GM18498 (cell line): ENCODE measurements around the gene EFNA4.

Source experiments
- ATAC-seq: cut with Tn5 transposase; IDR thresholded peaks from one replicate; pipeline ENCODE4 v1.9.1; 2021; ENCODE audit warnings: mild to moderate bottlenecking, moderate library complexity; ENCODE audit not compliant: unreplicated experiment

The EFNA4 gene

DNA sequence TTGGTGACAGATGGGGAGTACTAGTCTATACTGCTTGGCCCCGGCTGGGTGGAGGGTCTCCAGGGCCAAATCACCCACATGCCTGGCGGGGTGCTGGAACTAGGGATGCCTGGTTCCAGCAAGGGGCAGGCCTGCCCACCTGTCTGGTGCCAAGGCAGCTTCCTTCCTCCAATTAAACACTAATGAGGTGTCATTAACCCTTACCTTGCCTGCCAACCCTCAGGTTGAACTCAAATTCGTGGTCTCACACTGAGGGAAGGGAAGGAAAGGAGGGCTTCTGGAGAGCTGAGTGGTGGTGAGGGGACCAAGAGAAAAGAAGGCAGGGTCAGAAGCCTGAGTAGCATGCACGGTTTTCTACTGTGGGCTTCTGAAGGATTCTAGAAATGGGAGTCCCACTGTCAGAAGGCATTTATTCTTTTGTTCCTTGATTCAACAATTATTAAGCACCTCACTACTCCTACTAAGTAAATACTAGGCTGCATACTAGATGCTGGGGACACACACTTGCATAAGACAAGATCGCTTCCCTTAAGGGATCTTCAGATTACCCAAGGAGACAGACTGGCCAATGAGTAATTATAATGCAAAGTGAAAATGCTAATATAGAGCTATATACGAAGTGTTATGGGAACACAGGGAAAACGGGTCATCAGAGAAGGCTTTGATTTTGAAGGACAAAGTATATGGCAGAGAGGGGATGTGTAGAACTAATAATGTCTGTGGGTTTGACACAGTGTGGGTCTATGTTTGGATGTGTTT is 9.2 kb downstream of the EFNA4 start:
- ATAC-seq: no peak

- ATAC-seq: no peak
Measured at GRCh38 chr1:155073377-155074242, 10.1 kb downstream of the EFNA4 start.

GRCh38 chr1:155075535-155075934 is 12.0 kb downstream of the EFNA4 start:
- ATAC-seq: no peak

- ATAC-seq: no peak
Measured at GRCh38 chr1:155076371-155076770, 12.8 kb downstream of the EFNA4 start.

GRCh38 chr1:155077346-155077745 is 13.8 kb downstream of the EFNA4 start:
- no peak for ATAC-seq

- no peak for ATAC-seq
Measured at GRCh38 chr1:155077758-155078445, 14.4 kb downstream of the EFNA4 start.

- ATAC-seq: no peak
Measured at GRCh38 chr1:155078469-155079209, 15.1 kb downstream of the EFNA4 start, which contains the start of gene EFNA3. Gene EFNA3, plus strand, starts transcription at chr1:155078837. Its CDS starts 105 bp downstream, at chr1:155078942.

- no peak for ATAC-seq
Measured at GRCh38 chr1:155079210-155079486, 15.6 kb downstream of the EFNA4 start.

DNA sequence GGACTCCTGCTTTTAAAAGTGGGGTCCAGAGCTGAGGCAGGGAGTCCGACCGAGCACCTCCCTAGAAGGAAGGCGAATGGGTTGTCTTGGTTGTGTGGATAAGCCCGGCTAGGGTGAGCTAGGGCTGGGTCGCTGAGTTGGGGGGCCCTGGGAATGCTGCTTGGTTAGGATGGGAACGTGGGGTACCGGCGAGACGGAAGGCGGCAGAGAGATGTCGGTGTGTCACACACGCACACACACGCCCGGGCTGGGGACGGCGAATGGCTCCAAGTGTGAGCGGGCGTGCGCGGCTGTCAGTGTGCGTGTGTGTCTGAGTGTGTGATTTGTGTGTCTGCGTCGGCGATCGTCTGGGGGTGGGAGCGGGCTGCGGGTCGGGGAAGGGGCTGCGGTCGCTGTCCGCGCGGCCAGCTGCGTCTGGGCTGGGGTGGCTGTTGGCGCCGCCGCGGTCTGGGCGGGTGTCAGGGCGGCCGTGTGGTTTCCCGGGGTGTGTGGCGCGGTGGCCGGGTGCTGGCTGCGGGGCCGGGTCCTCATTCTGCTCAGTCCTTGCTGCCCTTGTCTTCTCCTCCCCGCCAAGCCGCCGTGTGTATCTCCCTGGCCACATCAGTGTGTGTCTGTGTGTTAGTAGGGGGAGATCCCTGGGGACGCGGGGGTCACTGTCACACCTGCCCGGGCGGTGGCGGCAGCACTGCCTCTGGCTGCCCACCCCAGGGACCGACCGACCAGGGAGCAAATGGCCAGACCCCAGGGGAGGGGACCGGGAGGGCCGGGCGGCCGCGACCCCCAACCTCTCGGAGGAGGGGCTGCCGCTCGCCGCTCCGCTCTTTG is 16.2 kb downstream of the EFNA4 start:
- ATAC-seq: no peak

DNA sequence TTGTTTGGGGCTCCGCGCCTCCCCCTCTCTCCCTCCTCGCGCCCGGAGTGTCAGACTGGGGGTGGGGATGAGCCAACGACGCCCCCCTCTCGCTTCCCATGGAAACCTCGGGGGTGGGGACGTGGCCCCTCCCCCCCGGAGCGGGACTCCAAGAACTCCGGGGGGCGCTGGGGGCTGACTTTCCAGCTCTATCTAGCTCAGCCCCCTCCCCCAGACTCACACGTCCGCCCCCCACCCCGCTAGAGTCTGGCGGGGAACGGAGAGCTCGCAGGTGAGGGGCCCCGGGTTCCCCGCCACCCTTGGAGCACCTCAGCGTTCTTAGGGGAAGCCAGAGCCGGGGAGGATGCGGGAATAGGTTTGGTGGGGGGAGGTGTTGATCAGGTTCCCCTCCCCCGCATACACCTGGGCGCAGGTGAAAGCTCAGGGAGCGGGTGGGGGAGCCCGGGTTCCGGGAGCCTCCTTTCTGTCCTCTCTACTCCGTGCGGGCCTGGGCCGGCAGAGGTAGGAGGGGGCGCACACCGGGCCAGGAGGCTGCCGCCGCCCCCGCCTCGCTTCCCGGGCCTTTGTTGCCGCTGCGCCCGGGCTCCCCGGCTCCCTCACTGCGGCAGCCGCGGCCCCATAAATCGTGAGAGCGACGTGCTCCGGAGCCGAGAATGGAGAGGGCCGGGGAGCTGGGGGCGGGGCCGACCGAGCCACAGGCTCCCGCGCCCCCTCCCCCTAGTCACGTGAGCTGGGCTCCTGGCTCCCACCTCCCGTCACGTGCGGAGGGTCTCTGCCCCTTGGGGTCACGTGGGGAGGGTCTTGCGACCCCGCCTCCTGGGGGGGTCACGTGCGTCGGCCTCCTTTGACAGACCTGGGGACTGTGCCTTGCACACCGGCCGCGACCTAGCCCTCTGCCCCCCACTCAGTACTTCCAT is 17.0 kb downstream of the EFNA4 start:
- ATAC-seq: no peak

DNA sequence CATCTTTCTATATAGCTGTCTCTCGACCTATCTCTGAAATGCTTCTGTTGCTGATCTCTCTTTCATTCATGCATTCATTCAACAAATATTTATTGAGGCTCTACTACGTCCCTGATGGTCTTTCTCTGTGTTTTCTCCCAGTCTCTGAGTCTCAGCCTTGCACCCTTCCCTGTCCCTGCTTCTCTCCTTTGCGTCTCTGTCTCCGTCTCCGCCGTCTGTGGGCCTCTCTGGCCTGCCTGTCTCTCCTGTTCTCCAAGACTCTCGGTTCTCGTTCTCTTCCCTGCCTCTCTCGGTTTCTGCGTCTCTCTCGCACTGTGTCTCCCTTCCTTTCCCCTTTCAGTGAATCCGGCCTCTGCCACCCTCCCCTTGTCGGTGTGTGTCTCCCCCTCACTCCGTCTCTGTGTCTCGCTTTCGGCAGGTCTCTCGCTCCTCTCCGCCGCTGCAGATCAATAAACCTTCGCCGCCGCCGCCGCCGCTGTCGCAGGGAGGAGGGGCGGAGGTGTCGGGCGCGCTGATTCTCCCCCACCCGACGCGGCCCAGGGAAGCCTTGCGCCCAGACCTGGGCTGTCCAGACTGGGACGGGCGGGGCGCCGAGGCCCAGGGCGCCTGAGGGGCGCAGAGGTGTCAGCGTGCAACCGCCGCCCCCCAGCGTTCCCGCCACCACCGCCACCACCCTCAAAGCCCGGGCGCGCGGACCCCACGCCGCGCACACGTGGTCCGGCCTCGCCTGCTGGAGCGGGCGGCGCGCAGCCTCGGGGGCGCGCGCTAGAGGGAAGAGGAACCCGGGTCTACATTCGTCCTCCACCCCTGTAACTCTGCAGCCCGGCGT is 18.1 kb downstream of the EFNA4 start:
- no peak for ATAC-seq

DNA sequence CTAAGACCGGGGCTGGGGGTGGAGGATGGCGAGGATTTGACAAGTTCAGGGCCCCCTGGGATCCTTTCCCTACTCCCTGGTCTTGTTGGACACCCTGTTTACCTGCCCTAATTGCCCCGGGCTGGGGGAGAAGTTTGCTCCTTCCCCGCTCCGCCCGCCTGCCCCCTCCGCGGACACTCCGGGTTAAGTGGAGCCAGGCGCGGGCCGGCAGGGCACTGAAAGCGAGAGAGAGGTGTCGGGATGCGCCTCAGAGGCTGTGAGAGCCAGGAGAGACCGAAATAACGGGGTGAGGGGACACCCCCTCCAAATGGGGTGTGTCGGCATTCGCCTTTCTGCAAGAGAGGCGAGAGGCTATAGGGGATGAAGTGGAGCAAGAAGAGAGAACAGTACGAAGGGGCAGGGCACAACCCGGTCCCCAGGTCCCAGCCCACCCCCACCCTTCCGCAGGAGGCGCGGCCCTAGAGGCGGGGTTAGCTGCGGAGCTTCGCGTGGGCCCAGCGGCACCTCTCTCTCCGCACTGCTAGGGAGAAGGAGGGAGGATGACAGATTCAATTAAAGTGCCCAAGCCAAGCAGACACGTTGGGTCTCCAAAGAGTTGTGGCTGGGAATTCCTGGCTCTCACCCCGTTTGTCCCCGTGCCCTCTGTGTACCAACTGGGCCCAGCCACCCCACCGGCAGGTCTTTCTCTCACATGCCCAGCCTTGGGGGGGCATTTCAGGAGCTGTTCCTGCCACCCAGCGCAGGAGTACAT is 18.9 kb downstream of the EFNA4 start:
- no peak for ATAC-seq

DNA sequence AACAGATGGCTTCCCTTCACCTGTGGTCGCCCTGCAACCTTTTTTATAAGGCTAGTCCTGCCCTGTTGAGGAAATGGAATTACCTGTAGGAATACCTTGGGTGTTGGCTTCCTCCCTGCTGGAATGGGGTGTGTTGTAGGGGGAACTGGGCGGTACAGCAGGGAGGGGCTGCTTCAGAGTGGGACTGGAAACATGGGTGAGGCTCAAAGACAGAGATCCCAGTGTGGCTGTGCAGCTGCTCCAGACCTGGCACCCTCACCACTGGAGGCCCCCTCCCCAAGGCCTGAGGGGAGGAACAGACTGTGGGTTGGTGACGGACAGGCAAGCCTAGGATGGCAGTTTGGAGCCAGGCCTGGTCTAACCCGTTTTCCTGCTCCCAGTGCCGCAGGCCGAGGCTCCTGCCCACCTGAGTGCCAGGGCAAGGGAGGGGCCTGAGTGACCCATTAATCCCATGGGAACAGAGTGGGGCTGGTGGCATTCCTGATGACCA is 19.6 kb downstream of the EFNA4 start:
- ATAC-seq: no peak

- peak; percentile 1 for ATAC-seq
Measured at GRCh38 chr1:155083865-155084721, 20.6 kb downstream of the EFNA4 start.

- ATAC-seq: peak; percentile 79
Measured at GRCh38 chr1:155084722-155085503, 21.4 kb downstream of the EFNA4 start.
